BE2C (cell line): Measurements from ENCODE around the gene CHD1.

Experiments
- DNase-seq: peaks from one replicate; pipeline ENCODE4 v3.0.0-alpha.2; 2020
- H3K27me3 ChIP-seq: fragments of 250-450 bp; sonication (Bioruptor Pico); 2 replicates; pipeline ENCODE4 v1.5.1; 2020; ENCODE audit warnings: mild to moderate bottlenecking
- H3K36me3 ChIP-seq: fragments of 250-450 bp; sonication (Bioruptor Pico); 2 replicates; pipeline ENCODE4 v1.5.1; 2020; ENCODE audit warnings: mild to moderate bottlenecking
- H3K4me1 ChIP-seq: fragments of 250-450 bp; sonication (Bioruptor Pico); 2 replicates; pipeline ENCODE4 v1.5.1; 2020
- H3K4me3 ChIP-seq: 2 replicates; pipeline ENCODE4 v1.5.1; 2011; ENCODE audit warnings: low read depth, low read length
- H3K9me3 ChIP-seq: fragments of 250-450 bp; sonication (Bioruptor Pico); 2 replicates; pipeline ENCODE4 v1.5.1; 2020
- TF ChIP-seq, protein P1 (sequence below): IDR thresholded peaks from 2 replicates; pipeline ENCODE4 v1.5.1; 2012; ENCODE audit warnings: mild to moderate bottlenecking, low read depth, low read length

The CHD1 gene

DNA sequence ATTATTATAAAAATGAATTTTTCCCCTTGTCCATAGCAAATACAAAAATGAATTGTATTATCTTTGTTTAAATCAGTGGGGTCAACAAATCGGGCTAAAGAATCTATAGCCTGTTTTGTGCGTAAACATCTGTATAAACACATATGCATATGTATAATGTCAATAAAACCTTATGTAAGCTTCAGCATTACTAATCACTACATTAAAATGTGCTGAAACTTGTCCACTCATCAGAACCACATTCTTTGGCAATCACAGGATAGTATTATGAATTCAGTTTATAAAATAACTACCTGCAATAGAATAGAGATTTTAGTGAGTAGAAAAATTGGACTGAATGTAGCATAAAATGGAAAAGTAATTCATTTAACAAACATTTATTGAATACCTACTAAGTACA, 124.7 kb downstream of the CHD1 start:
- Histone ChIP-seq H3K27me3 (no peaks in the 10 kb centered on the region), H3K4me3 (no peak overlapping the region), H3K9me3 (peaks cover 7% of the 10 kb centered on the region), H3K36me3 (no peaks in the 10 kb centered on the region), H3K4me1 (no peaks in the 10 kb centered on the region)
- DNase-seq = no peak
- TF ChIP-seq, protein P1, sequence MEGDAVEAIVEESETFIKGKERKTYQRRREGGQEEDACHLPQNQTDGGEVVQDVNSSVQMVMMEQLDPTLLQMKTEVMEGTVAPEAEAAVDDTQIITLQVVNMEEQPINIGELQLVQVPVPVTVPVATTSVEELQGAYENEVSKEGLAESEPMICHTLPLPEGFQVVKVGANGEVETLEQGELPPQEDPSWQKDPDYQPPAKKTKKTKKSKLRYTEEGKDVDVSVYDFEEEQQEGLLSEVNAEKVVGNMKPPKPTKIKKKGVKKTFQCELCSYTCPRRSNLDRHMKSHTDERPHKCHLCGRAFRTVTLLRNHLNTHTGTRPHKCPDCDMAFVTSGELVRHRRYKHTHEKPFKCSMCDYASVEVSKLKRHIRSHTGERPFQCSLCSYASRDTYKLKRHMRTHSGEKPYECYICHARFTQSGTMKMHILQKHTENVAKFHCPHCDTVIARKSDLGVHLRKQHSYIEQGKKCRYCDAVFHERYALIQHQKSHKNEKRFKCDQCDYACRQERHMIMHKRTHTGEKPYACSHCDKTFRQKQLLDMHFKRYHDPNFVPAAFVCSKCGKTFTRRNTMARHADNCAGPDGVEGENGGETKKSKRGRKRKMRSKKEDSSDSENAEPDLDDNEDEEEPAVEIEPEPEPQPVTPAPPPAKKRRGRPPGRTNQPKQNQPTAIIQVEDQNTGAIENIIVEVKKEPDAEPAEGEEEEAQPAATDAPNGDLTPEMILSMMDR = no peak
